Stimulated activated CD8-positive, alpha-beta memory T cell treated with anti-CD3 and anti-CD28 coated beads, Interleukin-7, amount 100 ng/mL, for 24 hours (primary cell): ENCODE measurements around the gene BMAL1.
"Not testable (repeated sequence)": the region's sequence is repeated elsewhere in the genome, so short reads cannot be mapped to it uniquely, and the experiment has no call there.

Source experiments
- DNase-seq: peaks from one replicate; pipeline ENCODE4 v3.0.0-alpha.2; 2020; ENCODE audit warnings: low read depth

BMAL1 gene

GRCh38 chr11:13382751-13383150 is 105.2 kb downstream of the BMAL1 start:
- DNase-seq, result no peak

GRCh38 chr11:13384908-13385640 is 107.5 kb downstream of the BMAL1 start:
- no peak for DNase-seq

- DNase-seq, result no peak
Measured at GRCh38 chr11:13386567-13386966, 109.0 kb downstream of the BMAL1 start.

- DNase-seq, result no peak
Measured at GRCh38 chr11:13388741-13389140, 111.2 kb downstream of the BMAL1 start.

GRCh38 chr11:13391217-13391616 is 113.6 kb downstream of the BMAL1 start:
- DNase-seq, result no peak

GRCh38 chr11:13398335-13398734 is 120.7 kb downstream of the BMAL1 start:
- DNase-seq, result not testable (repeated sequence)

- DNase-seq, result no peak
Measured at GRCh38 chr11:13405220-13405619, 127.6 kb downstream of the BMAL1 start.

- no peak for DNase-seq
Measured at GRCh38 chr11:13415201-13415600, 137.6 kb downstream of the BMAL1 start.

- no peak for DNase-seq
Measured at GRCh38 chr11:13421561-13421960, 144.0 kb downstream of the BMAL1 start.

GRCh38 chr11:13423372-13423771 is 145.8 kb downstream of the BMAL1 start:
- DNase-seq, result no peak

GRCh38 chr11:13427440-13427839 is 149.8 kb downstream of the BMAL1 start:
- DNase-seq, result no peak

GRCh38 chr11:13429288-13429687 is 151.7 kb downstream of the BMAL1 start:
- no peak for DNase-seq

GRCh38 chr11:13429836-13430235 is 152.2 kb downstream of the BMAL1 start:
- DNase-seq, result no peak

- DNase-seq, result no peak
Measured at GRCh38 chr11:13433437-13433836, 155.8 kb downstream of the BMAL1 start.

- DNase-seq, result no peak
Measured at GRCh38 chr11:13434247-13435205, 156.9 kb downstream of the BMAL1 start.

- DNase-seq, result not testable (repeated sequence)
Measured at GRCh38 chr11:13436836-13437235, 159.2 kb downstream of the BMAL1 start.
